Lung (tissue), 12 donors: ENCODE results near the gene WDR48. TPM values are rescaled to one million over a fixed set of nuclear protein-coding genes. Genes with fewer than 3 reads are reported as not detected.

Experiments used
- ATAC-seq: fragments of 200-7000 bp; cut with Tn5 transposase; one replicate; pipeline ENCODE4 v1.9.1; 2020; ENCODE audit warnings: moderate number of reproducible peaks; ENCODE audit not compliant: insufficient read depth, low FRiP score
- DNase-seq, 3 donors: peaks; one replicate each; pipeline ENCODE4 v3.0.0-alpha.2; 2013 to 2017
- H3K27ac ChIP-seq, 2 donors: one replicate each; pipeline ENCODE4 v1.5.1; 2013; ENCODE audit warnings: mild to moderate bottlenecking in 2 of 2, moderate library complexity in 2 of 2, control low read depth in 1 of 2, inconsistent platforms in 1 of 2, low read depth in 1 of 2, low read length in 1 of 2
- H3K27me3 ChIP-seq, 3 donors: one replicate each; pipeline ENCODE4 v1.5.1; 2013; ENCODE audit warnings: low read length in 2 of 3; ENCODE audit not compliant: control insufficient read depth in 3 of 3, insufficient read depth in 3 of 3
- H3K36me3 ChIP-seq, 4 donors: one replicate each; pipeline ENCODE4 v1.5.1; 2013; ENCODE audit warnings: low read length in 4 of 4, mild to moderate bottlenecking in 1 of 4, moderate library complexity in 1 of 4; ENCODE audit not compliant: control insufficient read depth in 4 of 4, insufficient read depth in 4 of 4
- H3K4me1 ChIP-seq, 5 donors: one replicate each; pipeline ENCODE4 v1.5.1; 2013; ENCODE audit warnings: low read length in 5 of 5, mild to moderate bottlenecking in 2 of 5, moderate library complexity in 1 of 5; ENCODE audit not compliant: control insufficient read depth in 5 of 5, insufficient read depth in 5 of 5
- H3K4me3 ChIP-seq: one replicate; pipeline ENCODE4 v1.5.1; 2013; ENCODE audit warnings: mild to moderate bottlenecking, control low read depth, moderate library complexity
- H3K9ac ChIP-seq, 2 donors: one replicate each; pipeline ENCODE4 v1.5.1; 2013; ENCODE audit warnings: low read length in 2 of 2, control low read depth in 1 of 2; ENCODE audit not compliant: insufficient read depth in 1 of 2
- H3K9me3 ChIP-seq, 4 donors: one replicate each; pipeline ENCODE4 v1.5.1; 2013; ENCODE audit warnings: low read length in 3 of 4, mild to moderate bottlenecking in 1 of 4, moderate library complexity in 1 of 4; ENCODE audit not compliant: control insufficient read depth in 4 of 4, insufficient read depth in 3 of 4
- WGBS, 2 donors: extraction: QIAGEN DNeasy Blood & Tissue Kit; methylation state at CpG; one replicate each; pipeline ENCODE4 v1.1.7; 2013; 5-methylcytosine and 5-hydroxymethylcytosine counted together
- polyA plus RNA-seq, 2 donors: library from polyadenylated mRNA; stranded (reverse); fragments of 200-250 nt; gene quantifications; one replicate each; pipeline ENCODE4 v1.2.1, GENCODE V29; 2013
- total RNA-seq, 2 donors: library from RNA; depleted of rRNA in 1 of 2; stranded (reverse); fragments of >200 nt in 1 of 2; gene quantifications; one replicate each; pipeline ENCODE4 v1.2.1, GENCODE V29; 2014 to 2021
- TF ChIP-seq, protein P1 (sequence below): IDR thresholded peaks from 2 replicates; pipeline ENCODE4 v1.5.1; 2012; ENCODE audit warnings: mild to moderate bottlenecking; ENCODE audit errors: control extremely low read depth, extremely low read depth
- donor health status: control.
- donor health status: control.
- donor health status: Bipolar disorder and iron deficiency.
- donor health status: healthy.
- donor health status: DM: yes; HTN: yes; CAD: no.

The WDR48 gene
- total and polyA plus RNA-seq, 4 donors, result 8.8 to 58.8 (median 18.8) TPM

DNA sequence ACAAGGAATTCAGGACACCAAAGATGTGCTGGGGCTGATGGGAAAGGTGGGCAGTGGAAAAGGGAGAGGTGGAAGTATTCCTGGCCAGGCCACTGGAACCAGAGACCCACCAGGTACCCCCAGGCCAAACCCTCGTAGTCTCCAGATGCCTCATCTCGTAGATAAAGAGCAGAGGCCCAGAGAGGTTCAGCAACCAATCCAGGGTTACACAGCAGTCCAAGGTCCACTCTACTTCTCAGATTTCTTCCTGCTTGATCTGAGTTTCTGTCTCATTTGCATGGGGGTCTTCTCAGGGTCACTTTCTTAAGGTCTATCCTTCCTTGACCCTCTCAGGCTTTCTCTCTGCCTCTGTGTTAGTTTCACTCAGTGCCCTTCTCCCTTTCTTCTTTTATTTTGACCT is 60.7 kb downstream of the WDR48 start:
- Histone ChIP-seq H3K4me3 (no peak overlapping the region), H3K36me3 (peaks cover 0 to 4% (median 1%) of the 10 kb centered on the region in 4 donors), H3K27me3 (no peaks in the 10 kb centered on the region), H3K9ac (no peak overlapping the region), H3K4me1 (peaks cover 0 to 7% (median 3%) of the 10 kb centered on the region in 5 donors), H3K27ac (no peak overlapping the region), H3K9me3 (no peaks in the 10 kb centered on the region)
- ATAC-seq (no peak), DNase-seq (no peak)
- 84 to 99% methylated on average over 2 of the region's 2 CpGs for WGBS, 2 donors
- TF ChIP-seq, protein P1, sequence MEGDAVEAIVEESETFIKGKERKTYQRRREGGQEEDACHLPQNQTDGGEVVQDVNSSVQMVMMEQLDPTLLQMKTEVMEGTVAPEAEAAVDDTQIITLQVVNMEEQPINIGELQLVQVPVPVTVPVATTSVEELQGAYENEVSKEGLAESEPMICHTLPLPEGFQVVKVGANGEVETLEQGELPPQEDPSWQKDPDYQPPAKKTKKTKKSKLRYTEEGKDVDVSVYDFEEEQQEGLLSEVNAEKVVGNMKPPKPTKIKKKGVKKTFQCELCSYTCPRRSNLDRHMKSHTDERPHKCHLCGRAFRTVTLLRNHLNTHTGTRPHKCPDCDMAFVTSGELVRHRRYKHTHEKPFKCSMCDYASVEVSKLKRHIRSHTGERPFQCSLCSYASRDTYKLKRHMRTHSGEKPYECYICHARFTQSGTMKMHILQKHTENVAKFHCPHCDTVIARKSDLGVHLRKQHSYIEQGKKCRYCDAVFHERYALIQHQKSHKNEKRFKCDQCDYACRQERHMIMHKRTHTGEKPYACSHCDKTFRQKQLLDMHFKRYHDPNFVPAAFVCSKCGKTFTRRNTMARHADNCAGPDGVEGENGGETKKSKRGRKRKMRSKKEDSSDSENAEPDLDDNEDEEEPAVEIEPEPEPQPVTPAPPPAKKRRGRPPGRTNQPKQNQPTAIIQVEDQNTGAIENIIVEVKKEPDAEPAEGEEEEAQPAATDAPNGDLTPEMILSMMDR, result no peak

DNA sequence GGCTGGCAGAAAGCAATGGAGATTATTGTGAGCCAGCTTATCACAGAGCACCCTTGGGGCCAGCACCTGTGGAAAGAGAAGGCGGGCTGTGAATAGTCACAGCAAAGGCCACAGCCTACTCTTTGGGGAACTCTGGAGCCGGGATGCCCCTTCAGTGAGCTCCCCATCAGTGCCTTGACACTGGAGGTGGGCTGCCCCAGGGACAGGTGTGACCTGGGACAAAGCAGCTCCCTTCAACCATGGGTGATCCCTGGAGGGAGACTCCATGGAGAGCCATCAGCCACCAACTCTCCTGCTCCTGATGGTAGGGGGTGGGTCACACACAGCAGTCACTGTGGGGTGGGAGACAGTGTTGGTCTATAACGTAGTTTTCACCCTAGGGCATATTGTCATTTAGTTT is 61.5 kb downstream of the WDR48 start:
- WGBS, 2 donors, result 95 to 98% methylated on average over 3 of the region's 3 CpGs
- TF ChIP-seq, protein P1, result no peak
- Histone ChIP-seq H3K9me3 (no peaks in the 10 kb centered on the region), H3K27me3 (no peaks in the 10 kb centered on the region), H3K9ac (no peak overlapping the region), H3K36me3 (peaks cover 0 to 5% (median 2%) of the 10 kb centered on the region in 4 donors), H3K27ac (no peak overlapping the region), H3K4me3 (no peak overlapping the region), H3K4me1 (peaks cover 0 to 3% (median under 1%) of the 10 kb centered on the region in 5 donors)
- no peak for DNase-seq
- ATAC-seq, result no peak

DNA sequence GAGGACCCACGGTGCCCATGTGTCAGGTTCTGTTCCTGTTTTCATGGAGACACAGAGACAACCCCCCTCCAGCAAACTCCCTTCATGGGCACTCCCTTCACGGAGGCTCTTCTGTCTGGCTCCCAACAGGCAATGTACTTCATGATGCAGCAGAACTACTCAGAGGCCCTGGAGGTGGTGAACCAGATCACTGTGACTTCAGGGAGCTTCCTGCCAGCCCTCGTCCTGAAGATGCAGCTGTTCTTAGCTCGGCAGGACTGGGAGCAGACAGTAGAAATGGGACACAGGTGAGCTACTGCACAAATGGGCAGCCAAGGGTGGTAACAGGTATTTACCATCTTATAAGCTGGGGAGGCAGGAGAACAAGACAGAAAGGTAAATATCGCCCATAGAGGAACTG is 62.6 kb downstream of the WDR48 start:
- H3K4me1 ChIP-seq, result no peaks in the 10 kb centered on the region
- TF ChIP-seq, protein P1, result no peak
- H3K27ac ChIP-seq, result no peak overlapping the region
- no peaks in the 10 kb centered on the region for H3K27me3 ChIP-seq
- H3K36me3 ChIP-seq, result peaks cover 0 to 7% (median 3%) of the 10 kb centered on the region in 4 donors
- no peak for ATAC-seq
- DNase-seq, result no peak
- 80 to 82% methylated on average over 5 of the region's 5 CpGs for WGBS, 2 donors
- H3K9me3 ChIP-seq, result no peaks in the 10 kb centered on the region
- H3K9ac ChIP-seq, result no peak overlapping the region
- H3K4me3 ChIP-seq, result no peak overlapping the region

DNA sequence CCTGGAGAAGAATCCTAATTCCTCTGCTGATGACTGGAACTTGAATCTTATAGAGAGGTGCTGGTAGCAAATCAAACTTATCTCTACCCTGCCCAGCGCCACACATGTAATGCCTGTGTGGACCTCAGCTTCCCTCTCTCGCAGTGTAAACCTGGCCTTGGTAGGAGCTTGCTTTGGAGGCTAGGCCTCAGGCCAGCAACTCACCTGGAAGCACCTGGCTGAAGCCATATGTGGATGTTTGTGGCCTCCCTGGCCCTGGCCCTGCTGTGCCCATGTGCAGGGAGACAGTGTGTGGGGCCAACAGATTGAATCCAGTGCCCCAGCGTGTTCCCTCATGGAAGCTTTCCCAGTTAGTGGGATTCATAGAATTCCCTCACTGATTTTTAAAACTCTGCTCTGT is 64.1 kb downstream of the WDR48 start:
- WGBS, 2 donors, result 96 to 98% methylated on average over 3 of the region's 3 CpGs
- TF ChIP-seq, protein P1, result no peak
- Histone ChIP-seq H3K9ac (no peak overlapping the region), H3K4me3 (no peak overlapping the region), H3K27ac (no peak overlapping the region), H3K27me3 (no peaks in the 10 kb centered on the region), H3K9me3 (no peaks in the 10 kb centered on the region), H3K36me3 (peaks cover 0 to 16% (median 4%) of the 10 kb centered on the region in 4 donors), H3K4me1 (no peaks in the 10 kb centered on the region)
- no peak for DNase-seq
- ATAC-seq, result no peak
